NT2/D1 (cell line): ENCODE results near the gene EMC9.

Source experiments
- DNase-seq: peaks from one replicate; pipeline ENCODE4 v3.0.0-alpha.2; 2011; ENCODE audit warnings: low read depth, low spot score
- H3K27me3 ChIP-seq: 2 replicates; pipeline ENCODE4 v1.6.0; 2011; ENCODE audit warnings: mild to moderate bottlenecking; ENCODE audit not compliant: insufficient read length, insufficient read depth
- H3K36me3 ChIP-seq: 2 replicates; pipeline ENCODE4 v1.6.1; 2011; ENCODE audit warnings: mild to moderate bottlenecking, low read length, mixed read lengths; ENCODE audit not compliant: insufficient read depth, insufficient read length
- H3K4me1 ChIP-seq: 2 replicates; pipeline ENCODE4 v1.5.1; 2011; ENCODE audit not compliant: insufficient read depth, insufficient read length
- H3K4me3 ChIP-seq: 2 replicates; pipeline ENCODE4 v1.5.1; 2011; ENCODE audit warnings: low read depth; ENCODE audit not compliant: insufficient read length
- H3K9ac ChIP-seq: 2 replicates; pipeline ENCODE4 v1.6.0; 2011; ENCODE audit warnings: low read depth; ENCODE audit not compliant: insufficient read length
- H3K9me3 ChIP-seq: 2 replicates; pipeline ENCODE4 v1.5.1; 2011; ENCODE audit warnings: mild to moderate bottlenecking, low read length; ENCODE audit not compliant: insufficient read depth
- SUZ12 ChIP-seq: IDR thresholded peaks from 2 replicates; pipeline ENCODE4 v1.6.1; 2011; ENCODE audit not compliant: insufficient read length, insufficient read depth; ENCODE audit errors: extremely low read depth
- YY1 ChIP-seq: IDR thresholded peaks from 2 replicates; pipeline ENCODE4 v1.6.1; 2011; ENCODE audit not compliant: insufficient read length, insufficient read depth
- ZNF274 ChIP-seq: IDR thresholded peaks from 2 replicates; pipeline ENCODE4 v1.6.1; 2011; ENCODE audit warnings: mild to moderate bottlenecking, low read depth, low read length

EMC9 gene

GRCh38 chr14:24151404-24152080 lies 10.2 kb upstream of the EMC9 start:
- Histone ChIP-seq H3K36me3 (peaks cover 59% of the 10 kb centered on the region), H3K9me3 (no peaks in the 10 kb centered on the region)
- TF ChIP-seq YY1 (no peak), SUZ12 (no peak), ZNF274 (no peak)

GRCh38 chr14:24150993-24151392 lies 9.6 kb upstream of the EMC9 start:
- Histone ChIP-seq H3K4me3 (no peak overlapping the region), H3K27me3 (no peaks in the 10 kb centered on the region), H3K9ac (no peak overlapping the region), H3K4me1 (no peaks in the 10 kb centered on the region), H3K9me3 (no peaks in the 10 kb centered on the region), H3K36me3 (peaks cover 55% of the 10 kb centered on the region)
- no peak for DNase-seq
- TF ChIP-seq SUZ12 (no peak), YY1 (no peak), ZNF274 (no peak)

More at GRCh38 chr14:24151404-24152080, 10.2 kb upstream of the EMC9 start:
- no peaks in the 10 kb centered on the region for H3K4me1 ChIP-seq
- no peak overlapping the region for H3K9ac ChIP-seq
- no peak overlapping the region for H3K4me3 ChIP-seq
- H3K27me3 ChIP-seq, result no peaks in the 10 kb centered on the region
- DNase-seq, result no peak

GRCh38 chr14:24150567-24150966 lies 9.2 kb upstream of the EMC9 start:
- Histone ChIP-seq H3K9ac (no peak overlapping the region), H3K9me3 (no peaks in the 10 kb centered on the region), H3K4me3 (no peak overlapping the region), H3K36me3 (peaks cover 51% of the 10 kb centered on the region), H3K4me1 (no peaks in the 10 kb centered on the region), H3K27me3 (no peaks in the 10 kb centered on the region)
- DNase-seq, result no peak
- no peak for TF ChIP-seq SUZ12
- TF ChIP-seq YY1, result no peak
- TF ChIP-seq ZNF274, result no peak

- no peak for TF ChIP-seq ZNF274
- no peak for TF ChIP-seq SUZ12
- no peak for TF ChIP-seq YY1
- no peak for DNase-seq
- peaks cover 50% of the 10 kb centered on the region for H3K36me3 ChIP-seq
- H3K27me3 ChIP-seq, result no peaks in the 10 kb centered on the region
- H3K4me1 ChIP-seq, result no peaks in the 10 kb centered on the region
- H3K9me3 ChIP-seq, result no peaks in the 10 kb centered on the region
- H3K9ac ChIP-seq, result no peak overlapping the region
- H3K4me3 ChIP-seq, result no peak overlapping the region
Measured at GRCh38 chr14:24150061-24150460, 8.7 kb upstream of the EMC9 start.

- Histone ChIP-seq H3K4me1 (no peaks in the 10 kb centered on the region), H3K9ac (no peak overlapping the region), H3K36me3 (peaks cover 48% of the 10 kb centered on the region), H3K27me3 (no peaks in the 10 kb centered on the region), H3K9me3 (no peaks in the 10 kb centered on the region), H3K4me3 (no peak overlapping the region)
- DNase-seq, result no peak
- TF ChIP-seq YY1, result no peak
- no peak for TF ChIP-seq ZNF274
- no peak for TF ChIP-seq SUZ12
Measured at GRCh38 chr14:24149302-24149969, 8.0 kb upstream of the EMC9 start.

- H3K27me3 ChIP-seq, result no peaks in the 10 kb centered on the region
- no peaks in the 10 kb centered on the region for H3K9me3 ChIP-seq
- H3K36me3 ChIP-seq, result peaks cover 59% of the 10 kb centered on the region
- H3K9ac ChIP-seq, result peak overlapping the region; percentile 94
- TF ChIP-seq ZNF274, result no peak
- TF ChIP-seq YY1, result no peak
- TF ChIP-seq SUZ12, result no peak
- peak overlapping the region; percentile 90 for H3K4me3 ChIP-seq
- H3K4me1 ChIP-seq, result no peaks in the 10 kb centered on the region
- no peak for DNase-seq
Measured at GRCh38 chr14:24147761-24148428, 6.5 kb upstream of the EMC9 start.

- Histone ChIP-seq H3K4me3 (peak within 1 kb of the TSS; percentile 90), H3K36me3 (peaks cover 55% of the 10 kb centered on the region), H3K27me3 (no peaks in the 10 kb centered on the region), H3K9me3 (no peaks in the 10 kb centered on the region), H3K9ac (peak within 1 kb of the TSS; percentile 94), H3K4me1 (no peaks in the 10 kb centered on the region)
- DNase-seq, result peak; percentile 94
- no peak for TF ChIP-seq ZNF274
- no peak for TF ChIP-seq SUZ12
- no peak for TF ChIP-seq YY1
Measured at GRCh38 chr14:24146978-24147760, 5.8 kb upstream of the EMC9 start, which contains the start of gene RNF31. Gene RNF31, plus strand, starts transcription at chr14:24147498. Its CDS starts 201 bp downstream, at chr14:24147699.
